Stomach (tissue), 4 donors: ENCODE results near the gene METRN.

Experiments used
- EP300 ChIP-seq: sonication (generic); formaldehyde crosslinking; IDR thresholded peaks from one replicate; pipeline ENCODE4 v1.6.1; 2017; ENCODE audit warnings: antibody characterized with exemption
- POLR2A ChIP-seq, 4 donors: fragments of 450-650 bp; IDR thresholded peaks; one replicate each; pipeline ENCODE4 v1.6.1; 2016; ENCODE audit warnings: antibody characterized with exemption in 4 of 4, control low read depth in 2 of 4, mild to moderate bottlenecking in 1 of 4, moderate library complexity in 1 of 4
- POLR2AphosphoS5 ChIP-seq, 3 donors: sonication (generic); formaldehyde crosslinking; IDR thresholded peaks; one replicate each; pipeline ENCODE4 v1.6.1; 2016; ENCODE audit warnings: antibody characterized with exemption in 3 of 3
- TF ChIP-seq, protein P1 (sequence below), 7 experiments: fragments of 450-650 bp in 4 of 7; fragments of 200-600 bp in 3 of 7; sonication (generic) in 3 of 7; IDR thresholded peaks; one replicate each; pipeline ENCODE4 v1.5.1; 2016 to 2019; ENCODE audit warnings: antibody characterized with exemption in 7 of 7, control low read depth in 2 of 7, mild to moderate bottlenecking in 1 of 7

DNA sequence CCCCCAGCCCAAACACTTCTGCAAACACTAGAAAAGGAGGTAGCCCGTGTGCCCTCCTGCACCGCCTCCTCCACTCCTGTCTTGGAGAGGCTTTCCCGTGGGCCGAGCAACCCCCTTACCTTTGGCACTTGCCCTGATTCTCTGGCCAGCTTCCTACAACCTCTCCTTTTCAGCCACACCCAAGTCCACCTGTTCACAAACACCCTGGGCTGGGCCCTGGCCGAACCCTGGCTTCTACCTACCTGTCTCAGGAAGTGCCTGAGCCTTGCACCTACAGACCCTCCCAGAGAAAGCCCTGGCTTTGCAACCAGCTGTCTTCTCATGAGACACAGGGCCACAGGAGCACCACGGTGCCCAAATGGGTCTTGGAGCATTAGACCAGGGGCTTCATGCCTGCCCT is 4.0 kb downstream of the METRN start:
- TF ChIP-seq POLR2AphosphoS5 (IDR thresholded peaks at IDR 0.05) (no peak), EP300 (no peak), POLR2A (IDR thresholded peaks at IDR 0.05) (no peak)
- TF ChIP-seq, protein P1, sequence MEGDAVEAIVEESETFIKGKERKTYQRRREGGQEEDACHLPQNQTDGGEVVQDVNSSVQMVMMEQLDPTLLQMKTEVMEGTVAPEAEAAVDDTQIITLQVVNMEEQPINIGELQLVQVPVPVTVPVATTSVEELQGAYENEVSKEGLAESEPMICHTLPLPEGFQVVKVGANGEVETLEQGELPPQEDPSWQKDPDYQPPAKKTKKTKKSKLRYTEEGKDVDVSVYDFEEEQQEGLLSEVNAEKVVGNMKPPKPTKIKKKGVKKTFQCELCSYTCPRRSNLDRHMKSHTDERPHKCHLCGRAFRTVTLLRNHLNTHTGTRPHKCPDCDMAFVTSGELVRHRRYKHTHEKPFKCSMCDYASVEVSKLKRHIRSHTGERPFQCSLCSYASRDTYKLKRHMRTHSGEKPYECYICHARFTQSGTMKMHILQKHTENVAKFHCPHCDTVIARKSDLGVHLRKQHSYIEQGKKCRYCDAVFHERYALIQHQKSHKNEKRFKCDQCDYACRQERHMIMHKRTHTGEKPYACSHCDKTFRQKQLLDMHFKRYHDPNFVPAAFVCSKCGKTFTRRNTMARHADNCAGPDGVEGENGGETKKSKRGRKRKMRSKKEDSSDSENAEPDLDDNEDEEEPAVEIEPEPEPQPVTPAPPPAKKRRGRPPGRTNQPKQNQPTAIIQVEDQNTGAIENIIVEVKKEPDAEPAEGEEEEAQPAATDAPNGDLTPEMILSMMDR (IDR thresholded peaks at IDR 0.05), result no peak
